T-helper 9 cell (primary cell): ENCODE measurements around the gene CD48.
"Not testable (repeated sequence)": the region's sequence is repeated elsewhere in the genome, so short reads cannot be mapped to it uniquely, and the experiment has no call there.

ENCODE experiments used
- DNase-seq: peaks from one replicate; pipeline ENCODE4 v3.0.0-alpha.2; 2020

CD48 gene

DNA sequence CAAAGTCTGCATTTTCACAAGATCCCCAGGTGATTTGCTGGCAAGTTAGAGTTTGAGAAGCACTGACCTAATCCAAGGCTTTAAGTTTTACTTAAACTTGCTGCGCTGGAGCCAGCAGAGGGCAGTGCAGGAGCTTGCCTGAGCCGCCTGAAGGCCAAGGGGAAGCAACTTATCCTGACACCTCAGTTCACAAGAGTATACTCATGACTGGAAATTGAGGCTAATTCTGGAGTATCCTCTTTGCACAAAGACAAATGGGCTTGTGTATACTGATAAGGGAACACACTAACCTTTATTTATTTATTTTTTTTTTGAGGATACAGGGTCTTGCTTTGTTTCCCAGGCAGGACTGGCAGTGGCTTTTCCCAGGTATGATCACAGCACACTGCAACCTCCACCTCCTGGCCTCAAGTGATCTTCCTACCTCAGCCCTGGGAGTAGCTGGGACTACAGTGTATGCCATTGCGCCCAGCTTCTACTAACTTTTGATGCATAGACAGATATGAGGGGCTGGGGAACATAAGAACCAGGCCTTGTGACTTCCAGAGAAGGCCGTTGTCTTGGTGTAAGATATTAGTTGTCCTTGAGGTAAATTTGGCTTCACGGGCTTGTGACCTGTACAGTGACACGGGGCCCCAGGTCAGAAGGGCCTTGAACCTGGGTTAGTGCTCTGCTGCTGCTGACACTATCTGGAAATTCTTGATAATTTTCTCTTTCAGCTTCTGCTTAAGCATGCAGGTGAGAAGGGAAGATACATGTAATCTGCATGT, 35.8 kb downstream of the CD48 start:
- peak; percentile 62 for DNase-seq

DNA sequence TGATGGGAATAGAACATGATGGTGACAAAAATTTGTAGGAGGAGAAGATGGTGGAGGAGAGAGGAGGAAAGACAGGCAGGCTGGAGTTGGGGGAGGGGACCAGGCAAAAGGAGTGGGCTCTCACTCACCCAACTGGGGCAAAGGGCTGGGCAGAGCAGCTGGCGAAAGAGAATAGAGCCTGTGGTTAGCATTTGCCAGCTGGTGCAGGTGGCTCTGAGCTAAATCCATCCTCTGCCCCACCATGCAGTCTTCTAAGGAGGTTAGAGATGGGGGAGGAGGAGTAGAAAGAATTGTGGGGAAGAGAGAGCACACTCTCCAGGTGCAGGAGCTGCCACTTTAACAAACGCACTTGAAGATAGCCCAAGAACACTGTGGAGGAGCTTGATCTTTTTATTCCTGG, 37.2 kb downstream of the CD48 start:
- DNase-seq: no peak

DNA sequence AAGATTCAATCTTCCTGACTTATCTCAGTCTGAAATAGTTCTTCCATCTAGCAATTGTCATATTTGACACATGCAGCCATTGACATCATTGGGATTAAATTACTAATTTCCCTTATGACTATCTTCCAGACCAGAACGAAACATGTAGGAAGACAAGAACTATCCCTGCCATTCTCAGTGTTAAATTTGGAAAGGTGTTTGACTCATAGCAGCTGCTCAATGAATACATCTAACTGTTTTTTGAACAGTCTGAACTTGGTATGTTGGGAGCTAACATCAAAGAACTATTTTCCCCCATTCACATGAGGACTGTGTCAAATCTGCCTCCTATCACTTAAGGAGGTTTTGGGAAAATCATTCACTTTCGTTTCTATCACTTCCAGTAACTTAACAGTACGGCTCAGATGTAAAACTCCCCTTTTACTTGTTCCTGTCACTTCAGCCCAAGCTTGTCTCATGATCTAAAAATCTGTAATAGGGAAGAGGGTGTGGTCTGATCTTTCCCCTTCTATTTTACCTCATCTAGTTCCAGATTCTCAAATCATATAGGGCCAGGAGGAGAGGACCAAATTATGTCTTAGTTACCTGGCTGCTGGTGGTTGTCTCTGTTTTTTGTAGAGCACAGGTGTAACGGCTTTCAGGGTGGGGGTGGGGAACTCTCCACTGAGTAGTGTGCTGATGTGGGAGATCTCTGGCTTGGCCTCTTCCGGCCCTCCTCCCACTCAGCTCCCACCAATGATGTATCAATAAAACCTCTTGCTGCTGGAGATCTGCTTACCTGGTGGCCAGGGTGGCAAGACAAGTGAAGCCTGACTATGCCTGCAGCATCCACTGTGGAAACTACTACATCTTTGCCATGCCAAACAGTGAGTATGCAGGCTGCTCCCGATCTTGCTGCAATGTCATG, 38.6 kb downstream of the CD48 start:
- DNase-seq: no peak

DNA sequence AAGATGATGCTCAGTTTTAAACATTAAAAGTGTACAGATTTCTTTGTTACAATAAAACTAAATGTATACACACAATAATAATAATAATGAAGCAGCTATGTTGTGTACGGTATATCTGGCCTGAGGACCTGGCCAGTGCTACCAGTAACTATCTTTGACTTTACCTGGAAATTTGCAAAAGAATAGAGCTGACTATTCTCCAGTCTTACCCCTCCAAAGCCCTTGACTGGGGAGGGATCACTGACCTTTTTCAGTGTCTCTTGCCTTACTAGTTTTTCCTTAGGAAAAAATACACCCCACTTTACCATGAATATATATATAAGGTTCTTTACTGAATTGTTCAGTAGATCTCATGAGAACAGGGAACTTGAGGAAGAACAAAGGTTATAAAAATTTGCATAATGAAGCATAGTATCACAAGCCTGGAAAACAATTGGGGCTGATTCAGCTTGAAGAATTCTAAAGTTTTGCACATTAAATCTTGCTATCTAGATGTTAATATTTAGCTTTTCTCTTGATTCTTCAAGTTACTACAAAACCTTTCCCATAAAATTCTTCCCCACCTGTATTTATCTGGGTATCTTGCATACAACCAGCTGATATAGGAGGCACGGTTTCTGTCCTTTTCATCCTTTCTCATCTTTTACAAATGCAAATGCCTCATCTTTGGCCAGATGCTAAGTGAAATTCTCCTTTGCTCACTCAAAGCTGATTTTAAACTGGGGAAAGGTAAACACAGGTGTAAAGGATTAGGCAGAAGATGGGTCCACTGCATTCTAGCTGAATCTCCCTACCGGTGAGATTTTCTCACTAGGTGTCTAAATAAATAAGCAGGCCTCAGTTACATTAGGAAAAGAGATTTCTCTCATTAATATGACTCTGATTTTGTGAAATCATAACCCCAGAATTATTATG, 39.8 kb downstream of the CD48 start:
- DNase-seq: no peak

DNA sequence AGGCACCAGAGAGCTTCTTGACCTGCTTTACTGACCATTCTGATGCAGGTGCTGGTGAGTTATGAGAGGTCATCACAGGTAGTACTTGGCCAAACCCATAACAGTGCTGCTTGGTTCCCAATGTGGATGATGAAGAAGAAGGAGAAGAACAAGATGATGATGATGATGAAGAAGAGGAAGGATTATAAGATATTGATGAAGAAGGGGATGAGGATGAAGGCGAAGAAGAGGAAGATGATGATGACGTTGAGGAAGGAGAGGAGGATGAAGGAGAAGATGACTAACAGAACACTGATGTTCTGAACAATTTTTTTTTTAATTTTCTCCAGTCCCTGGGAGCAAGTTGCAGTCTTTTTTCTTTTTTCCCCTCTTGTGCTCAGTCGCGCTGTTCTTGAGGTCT, 40.9 kb downstream of the CD48 start:
- DNase-seq: no peak

DNA sequence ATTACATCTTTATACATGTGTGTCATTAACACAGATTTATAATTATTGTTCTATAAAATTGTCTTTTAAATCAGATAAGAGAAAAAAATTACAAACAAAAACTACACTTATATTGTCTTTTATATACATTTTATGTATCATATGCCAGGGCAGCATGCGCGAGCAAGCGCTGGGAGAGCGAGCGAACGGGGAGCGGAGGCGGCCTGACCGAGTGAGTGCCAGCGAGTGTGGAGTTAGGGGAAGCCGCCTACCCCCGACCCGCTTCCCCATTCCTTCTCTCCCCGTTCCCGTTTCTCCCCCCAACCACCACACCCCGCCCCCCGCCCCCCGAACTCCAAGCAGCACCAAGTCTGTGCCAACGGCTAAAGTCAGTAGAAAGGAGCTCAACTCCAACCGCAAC, 41.8 kb downstream of the CD48 start:
- DNase-seq: no peak

DNA sequence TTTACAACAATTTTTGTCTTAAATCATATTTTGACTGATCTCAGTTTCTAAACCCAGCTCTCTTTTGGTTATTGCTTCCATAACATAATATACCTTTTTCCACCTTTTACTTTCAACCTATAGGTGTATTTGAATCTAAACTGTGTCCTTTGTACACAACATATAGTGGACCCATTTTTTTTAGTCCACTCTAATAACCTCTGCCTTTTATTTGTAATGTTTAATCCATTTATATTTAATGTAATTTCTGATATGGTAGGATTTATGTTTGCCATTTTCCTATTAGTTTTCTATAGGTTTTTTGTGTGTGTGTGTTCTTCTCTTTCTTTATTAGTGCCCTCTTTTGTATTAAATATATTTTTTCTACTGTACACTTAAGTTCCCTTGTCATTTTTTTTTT, 42.3 kb downstream of the CD48 start:
- no peak for DNase-seq

DNA sequence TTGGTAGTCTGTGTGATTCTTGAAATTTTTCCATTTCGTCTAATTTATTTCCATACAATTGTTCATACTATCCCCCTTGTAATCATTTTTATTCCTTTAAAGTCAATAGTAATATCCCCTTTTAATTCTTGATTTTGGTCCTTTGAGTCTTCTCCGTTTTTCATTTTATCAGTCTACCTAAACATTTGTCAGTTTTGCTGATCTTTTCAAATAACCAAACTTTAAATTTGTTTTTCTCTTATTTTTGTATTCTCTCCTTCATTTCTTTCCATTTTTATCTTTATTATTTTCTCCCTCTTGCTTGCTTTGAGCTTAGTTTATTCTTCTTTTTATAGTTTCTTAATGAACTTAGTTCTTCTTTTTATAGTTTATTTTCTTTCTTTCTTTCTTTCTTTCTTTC, 43.7 kb downstream of the CD48 start:
- DNase-seq: no peak

DNA sequence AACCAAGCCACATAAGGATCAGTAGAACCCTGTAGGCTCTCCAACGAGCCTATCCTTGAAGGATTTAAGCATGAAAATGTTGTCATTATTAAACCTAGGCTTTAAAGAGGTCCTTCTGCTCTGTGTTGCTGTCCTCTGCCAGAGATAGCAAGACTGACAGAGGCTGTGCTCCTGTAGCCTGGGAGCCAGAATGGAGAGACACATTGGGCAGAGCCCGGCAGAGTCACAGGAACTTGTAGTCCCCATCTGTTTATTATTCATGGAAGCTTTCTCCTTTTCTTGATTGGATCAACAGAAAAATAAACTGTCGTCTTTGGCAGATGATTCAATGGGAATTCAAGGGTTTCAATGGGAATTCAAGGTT, 45.6 kb downstream of the CD48 start:
- no peak for DNase-seq

DNA sequence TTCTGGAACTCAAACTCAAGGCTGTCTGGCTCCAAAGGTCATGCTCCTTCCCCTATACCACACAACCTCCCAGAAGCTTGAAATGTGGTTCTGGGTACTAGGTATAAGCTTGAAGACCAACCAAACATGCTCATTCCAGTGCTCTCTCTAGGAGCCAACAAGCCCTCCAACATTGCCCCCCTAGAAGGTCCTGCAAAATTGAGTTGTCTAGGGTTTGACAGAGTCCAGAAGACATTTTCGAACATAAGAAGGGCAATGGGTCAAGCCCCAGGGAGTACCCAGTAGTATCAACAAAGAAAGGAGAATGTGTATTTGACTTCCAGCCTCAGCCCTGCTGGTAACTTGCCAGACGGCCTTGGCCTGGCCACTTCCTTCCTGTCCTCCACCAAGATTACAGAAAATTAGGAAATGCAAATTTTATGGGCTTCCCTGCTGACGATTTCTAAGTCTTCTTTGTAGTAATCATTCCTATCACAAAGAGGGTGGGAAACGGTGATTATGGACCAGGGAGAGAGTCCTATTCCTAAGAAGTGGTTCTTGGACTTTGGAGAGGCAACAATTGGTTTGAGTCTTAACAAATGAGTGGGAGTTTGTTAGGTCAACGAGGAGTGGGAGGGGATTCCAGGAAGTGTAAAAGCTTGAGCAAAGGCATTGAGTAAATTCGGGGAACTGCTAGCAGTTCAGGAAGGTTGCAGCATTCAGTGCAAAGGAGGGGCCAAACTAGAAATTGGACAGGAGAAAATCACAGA, 46.1 kb downstream of the CD48 start:
- DNase-seq: no peak

DNA sequence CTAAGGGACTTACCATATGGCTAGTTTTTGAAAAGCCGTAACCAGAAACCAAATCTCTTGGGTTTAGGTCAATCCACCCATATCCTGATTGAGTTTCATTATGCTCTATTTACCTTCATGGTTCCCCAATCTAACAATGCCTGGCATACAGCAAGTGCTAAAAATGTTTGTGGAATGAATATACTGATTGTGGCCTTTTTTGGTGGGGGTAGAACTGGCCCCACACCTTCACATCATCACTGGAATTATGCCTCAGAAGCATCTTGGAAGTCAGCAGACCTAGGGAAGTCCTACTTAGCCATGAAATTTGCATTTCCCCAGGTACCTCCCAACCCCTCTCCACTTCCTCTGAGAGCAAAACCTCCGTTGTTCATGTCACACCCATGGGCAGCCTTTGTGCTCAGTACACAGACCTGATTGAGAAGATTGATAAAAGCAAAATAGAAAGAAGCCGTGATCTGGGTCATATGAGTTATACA, 47.0 kb downstream of the CD48 start:
- no peak for DNase-seq

DNA sequence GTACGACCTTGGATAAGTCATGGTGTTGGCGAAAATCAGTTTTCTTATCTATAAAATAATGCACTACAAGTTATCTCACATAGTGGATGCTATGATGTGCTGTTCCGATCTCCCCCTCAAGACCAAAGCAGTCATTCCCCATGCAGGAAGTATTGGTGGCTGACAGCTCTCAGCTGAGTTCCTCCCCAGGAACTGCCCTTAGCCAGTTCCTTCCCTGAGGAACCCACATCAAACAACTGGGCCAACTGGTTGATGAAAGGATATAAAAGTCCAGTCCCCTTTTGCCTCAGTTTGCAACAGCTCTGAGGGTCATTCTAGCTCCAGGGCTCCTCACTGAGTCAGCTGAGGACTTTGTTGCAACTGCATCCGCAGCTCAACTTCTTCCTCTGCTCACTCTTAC, 48.7 kb downstream of the CD48 start:
- DNase-seq: no peak

DNA sequence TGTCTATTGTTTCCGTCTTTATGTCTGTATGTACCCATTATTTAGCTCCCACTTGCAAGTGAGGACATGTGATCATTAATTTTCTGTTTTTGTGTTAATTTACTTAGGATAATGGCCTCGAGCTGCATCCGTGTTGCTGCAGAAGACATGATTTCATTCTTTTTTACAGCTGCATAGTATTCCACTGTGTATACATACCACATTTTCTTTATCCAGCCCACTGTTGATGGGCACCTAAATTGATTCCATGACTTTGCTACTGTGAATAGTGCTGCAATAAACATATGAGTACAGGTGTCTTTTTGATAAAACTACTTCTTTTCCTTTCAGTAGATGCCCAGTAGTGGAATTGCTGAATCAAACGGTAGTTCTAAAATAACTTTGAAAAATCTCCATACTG, 52.1 kb downstream of the CD48 start:
- DNase-seq: no peak

DNA sequence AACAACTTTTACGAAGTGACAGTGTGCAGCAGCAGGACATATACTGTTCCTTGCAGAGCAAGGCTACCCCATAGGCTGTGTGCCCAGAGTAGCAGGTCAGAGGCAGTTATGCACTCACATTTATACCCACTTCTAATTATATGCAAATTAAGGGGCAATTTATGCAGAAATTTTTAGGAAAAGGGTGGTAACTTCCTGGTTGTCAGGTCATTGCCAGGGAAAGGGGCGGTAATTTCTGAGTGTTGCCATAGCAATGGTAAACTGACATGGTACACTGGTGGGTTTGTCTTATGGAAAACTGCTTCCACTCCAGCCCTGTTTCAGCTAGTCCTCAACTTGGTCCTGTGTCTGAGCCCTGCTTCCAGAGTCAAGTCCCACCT, 52.8 kb downstream of the CD48 start:
- DNase-seq: no peak

DNA sequence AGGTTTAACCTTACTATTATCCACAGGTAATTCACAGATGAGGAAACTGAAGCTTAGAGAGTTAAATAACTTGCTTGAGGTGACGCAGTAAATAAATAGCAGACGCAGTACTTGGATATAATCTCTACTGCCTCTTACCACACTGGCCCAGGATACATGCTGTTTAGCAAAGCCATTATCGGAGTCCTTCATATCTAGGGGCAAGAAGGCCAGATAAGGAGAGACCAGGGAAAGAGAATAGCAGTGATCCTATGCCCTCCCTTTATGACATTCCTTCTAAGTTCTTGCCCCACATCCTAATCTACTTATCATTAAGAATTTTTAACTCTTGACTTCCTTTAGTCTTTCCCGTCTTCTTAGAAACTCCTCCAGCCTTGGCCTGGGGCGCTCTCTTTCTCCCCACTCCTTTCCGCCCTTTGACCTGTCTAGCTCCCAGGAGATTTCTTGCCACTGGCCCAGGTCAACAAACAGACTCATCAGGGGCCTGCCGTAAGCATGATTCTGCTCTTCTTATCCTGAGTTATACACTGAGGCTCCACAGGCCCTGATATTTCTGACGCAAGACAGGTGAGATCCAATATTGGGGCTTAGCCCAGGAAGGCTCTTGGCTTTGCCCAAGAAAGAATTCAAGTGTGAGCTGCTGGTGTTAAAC, 53.3 kb downstream of the CD48 start:
- DNase-seq: no peak

DNA sequence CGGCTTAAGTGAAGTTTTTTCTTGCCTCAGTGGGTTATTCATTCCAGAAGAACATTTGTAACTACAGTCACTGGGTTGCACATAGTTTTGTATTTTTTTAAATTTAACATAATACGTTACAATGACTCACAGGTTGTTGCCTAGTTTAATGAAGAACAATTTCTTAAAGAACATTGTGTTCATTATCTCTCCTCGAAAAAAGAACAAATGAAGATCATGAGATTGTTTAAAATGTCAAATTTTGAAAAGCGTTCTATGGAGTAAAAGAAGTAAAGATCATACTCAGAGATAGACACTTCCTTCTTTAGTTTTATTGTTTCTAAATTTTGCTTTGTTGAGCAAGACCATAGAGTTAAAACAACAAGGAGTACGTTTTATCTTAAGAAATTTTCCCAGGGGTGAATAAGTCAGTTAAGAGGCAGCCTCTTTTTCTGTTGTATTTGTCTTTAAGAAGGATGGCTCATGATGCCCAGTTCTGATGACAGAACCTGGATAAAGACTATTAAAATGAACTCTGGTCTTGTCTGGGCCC, 54.3 kb downstream of the CD48 start:
- no peak for DNase-seq

DNA sequence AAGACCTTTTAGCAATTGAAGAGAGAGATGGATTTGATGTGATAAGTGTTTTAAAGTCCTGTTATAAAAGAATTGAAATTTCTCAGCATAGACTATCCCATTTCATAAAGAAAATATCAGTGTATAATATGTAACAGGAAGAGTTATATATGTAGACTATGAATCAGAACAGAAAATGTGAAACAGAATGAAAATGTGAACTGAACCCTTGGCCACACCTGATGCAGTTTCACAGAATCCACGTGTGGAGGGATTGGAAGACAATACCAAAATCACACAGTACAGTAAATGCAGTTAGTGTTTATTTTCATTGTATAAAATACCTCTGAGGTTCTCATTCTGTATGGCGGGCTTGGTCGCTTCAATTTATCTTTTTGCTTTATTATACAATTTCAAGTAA, 54.9 kb downstream of the CD48 start:
- DNase-seq: no peak

DNA sequence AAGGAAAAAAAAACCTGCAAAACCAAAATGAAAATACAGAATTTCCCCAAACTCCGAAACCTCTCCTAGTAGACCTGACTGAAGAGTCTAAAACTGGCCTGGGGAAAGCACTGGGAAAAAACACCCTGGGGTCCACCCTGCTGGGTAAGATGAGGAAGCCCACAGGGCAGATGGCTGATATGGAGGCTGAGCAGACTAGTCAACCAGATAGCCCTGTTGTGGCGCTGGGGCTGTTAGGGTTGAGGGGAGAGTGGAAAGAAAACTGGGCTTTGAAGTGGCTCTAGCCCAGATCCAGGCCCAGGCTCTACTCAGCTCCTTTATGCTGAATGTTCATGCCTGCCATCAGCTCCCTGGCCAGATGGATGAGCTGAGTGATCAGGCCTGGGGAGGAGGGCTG, 58.0 kb downstream of the CD48 start:
- no peak for DNase-seq

DNA sequence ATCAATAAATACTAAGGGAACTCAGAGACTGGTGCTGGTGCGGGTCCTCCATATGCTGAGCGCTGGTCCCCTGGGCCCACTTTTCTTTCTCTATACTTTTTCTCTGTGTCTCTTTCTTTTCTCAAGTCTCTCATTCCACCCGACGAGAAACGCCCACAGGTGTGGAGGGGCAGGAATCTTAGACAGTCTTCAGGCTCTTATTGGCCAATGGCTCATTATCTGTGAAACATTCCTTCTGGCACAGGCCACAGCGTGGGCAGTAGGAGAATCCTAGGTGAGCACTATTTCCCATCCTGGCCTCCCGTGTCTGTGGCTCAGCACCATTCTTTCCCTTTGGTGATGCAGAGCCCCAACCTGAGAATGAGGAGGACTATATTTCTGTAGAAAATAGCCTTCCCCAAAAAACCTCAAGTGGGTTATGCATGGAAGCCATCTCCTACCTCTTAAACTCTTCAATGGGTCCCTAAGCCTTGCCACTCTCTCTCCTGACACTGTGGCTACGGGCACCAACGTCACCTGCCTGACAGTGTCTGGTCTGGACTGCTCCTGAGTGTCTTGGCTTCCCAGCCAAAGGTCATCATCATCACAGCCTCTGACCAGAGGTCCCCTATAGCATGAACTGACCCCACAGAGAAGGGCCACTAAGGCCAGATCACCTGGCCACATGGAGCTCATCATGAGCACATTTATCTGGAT, 58.5 kb downstream of the CD48 start:
- no peak for DNase-seq

DNA sequence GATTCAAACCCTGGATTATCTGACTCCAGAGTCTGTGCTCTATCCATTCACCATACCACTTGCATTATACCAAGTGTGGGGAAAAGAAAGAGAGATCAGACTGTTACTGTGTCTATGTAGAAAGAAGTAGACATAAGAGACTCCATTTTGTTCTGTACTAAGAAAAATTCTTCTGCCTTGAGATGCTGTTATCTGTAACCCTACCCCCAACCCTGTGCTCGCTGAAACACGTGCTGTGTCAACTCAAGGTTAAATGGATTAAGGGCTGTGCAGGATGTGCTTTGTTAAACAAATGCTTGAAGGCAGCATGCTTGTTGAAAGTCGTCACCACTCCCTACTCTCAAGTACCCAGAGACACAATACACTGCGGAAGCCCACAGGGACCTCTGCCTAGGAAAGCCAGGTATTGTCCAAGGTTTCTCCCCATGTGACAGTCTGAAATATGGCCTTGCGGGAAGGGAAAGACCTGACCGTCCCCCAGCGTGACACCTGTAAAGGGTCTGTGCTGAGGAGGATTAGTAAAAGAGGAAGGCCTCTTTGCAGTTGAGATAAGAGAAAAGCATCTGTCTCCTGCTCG, 59.5 kb downstream of the CD48 start:
- not testable (repeated sequence) for DNase-seq
